Activated CD8-positive, alpha-beta memory T cell treated with anti-CD3 and anti-CD28 coated beads, Interleukin-2, amount 10 ng/mL, durations not matched to agents 7 days and 5 days (primary cell): Measurements from ENCODE around the gene IDS. TPM values are rescaled to one million over a fixed set of nuclear protein-coding genes. Genes with fewer than 3 reads are reported as not detected.
"Not testable (repeated sequence)": the region's sequence is repeated elsewhere in the genome, so short reads cannot be mapped to it uniquely, and the experiment has no call there.

Source experiments
- ATAC-seq: fragments of 150-1000 bp; cut with Tn5 transposase; one replicate; pipeline ENCODE4 v1.10.0; 2021; ENCODE audit warnings: moderate library complexity
- CTCF ChIA-PET: fragments of 350-600 bp; sonication (Branson Sonifier 250); formaldehyde crosslinking; loops from one replicate; lab custom pipeline; 2021; ENCODE audit warnings: antibody characterized with exemption; lab: Charles Lee
- DNase-seq: peaks from one replicate; pipeline ENCODE4 v3.0.0-alpha.2; 2020
- H3K27ac Mint-ChIP-seq: one replicate; pipeline ENCODE4 v1.8.0; 2021; ENCODE audit warnings: mild to moderate bottlenecking, mixed read lengths
- H3K27me3 Mint-ChIP-seq: one replicate; pipeline ENCODE4 v1.8.0; 2021; ENCODE audit warnings: mixed read lengths
- H3K36me3 Mint-ChIP-seq: one replicate; pipeline ENCODE4 v1.8.0; 2021; ENCODE audit warnings: mild to moderate bottlenecking, mixed read lengths
- H3K4me1 Mint-ChIP-seq: one replicate; pipeline ENCODE4 v1.8.0; 2021; ENCODE audit warnings: mixed read lengths
- H3K4me3 Mint-ChIP-seq: one replicate; pipeline ENCODE4 v1.8.0; 2021; ENCODE audit warnings: mild to moderate bottlenecking, moderate library complexity, mixed read lengths
- H3K9me3 Mint-ChIP-seq: one replicate; pipeline ENCODE4 v1.8.0; 2022; ENCODE audit warnings: low read depth, mixed read lengths
- total RNA-seq, 2 experiments: library from RNA; stranded (reverse); gene quantifications; one replicate each; pipeline ENCODE4 v1.2.3, GENCODE V29; 2021

The IDS gene
- total RNA-seq, 2 experiments from 2014 or later: 99.6 to 106 TPM

DNA sequence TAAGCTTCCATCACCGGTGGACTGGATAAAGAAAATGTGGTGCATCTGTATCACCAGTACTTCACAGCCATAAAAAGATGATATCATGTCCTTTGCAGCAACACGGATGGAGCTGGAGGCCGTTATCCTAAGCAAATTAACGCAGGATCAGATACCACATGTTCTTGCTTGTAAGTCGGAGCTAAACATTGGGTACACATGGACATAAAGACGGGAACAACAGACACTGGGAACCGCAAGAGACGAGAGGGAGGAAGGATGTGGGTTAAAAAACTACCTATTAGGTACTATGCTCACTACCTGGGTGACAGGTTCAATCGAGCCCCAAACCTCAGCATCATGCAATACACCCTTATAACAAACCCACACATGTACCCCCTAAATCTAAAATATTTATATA is 16.3 kb upstream of the IDS start:
- Mint-ChIP-seq H3K4me3 (peak overlapping the region; percentile 55), H3K36me3 (peaks cover 7% of the 10 kb centered on the region), H3K9me3 (no peaks in the 10 kb centered on the region), H3K27me3 (no peaks in the 10 kb centered on the region), H3K4me1 (peaks cover 78% of the 10 kb centered on the region), H3K27ac (peak overlapping the region; percentile 88)
- DNase-seq (peak; percentile 48), ATAC-seq (no peak)
- CTCF ChIA-PET: interaction anchor here (0.6 to 3.2 kb wide), 3 partner anchors 9 to 19 kb away, joined by 3 to 29 read pairs (median 3); partner anchors contain the start of gene EOLA1

DNA sequence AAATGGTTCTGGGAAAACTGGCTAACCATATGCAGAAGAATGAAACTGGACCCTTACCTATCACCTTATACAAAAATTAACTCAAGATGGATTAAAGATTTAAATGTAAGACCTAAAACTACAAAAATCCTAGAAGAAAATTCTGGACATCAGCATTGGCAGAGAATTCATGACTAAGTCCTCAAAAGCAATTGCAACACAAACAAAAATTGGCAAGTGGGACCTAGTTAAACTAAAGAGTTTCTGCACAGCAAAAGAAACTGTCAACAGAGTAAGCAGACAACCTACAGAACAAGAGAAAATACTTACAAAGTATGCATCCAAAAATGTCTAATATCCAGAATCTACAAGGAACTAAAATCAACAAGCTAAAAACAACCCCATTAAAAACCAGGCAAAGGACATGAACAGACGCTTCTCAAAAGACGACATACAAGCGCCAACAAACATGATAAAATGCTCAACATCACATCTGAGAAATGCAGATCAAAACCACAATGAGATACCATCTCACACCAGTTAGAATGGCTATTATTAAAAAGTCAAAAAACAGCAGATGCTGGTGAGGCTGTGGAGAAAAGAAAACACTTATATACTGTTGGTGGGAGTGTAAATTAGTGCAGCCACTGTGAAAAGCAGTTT is 15.7 kb upstream of the IDS start:
- peaks cover 78% of the 10 kb centered on the region for H3K4me1 Mint-ChIP-seq
- CTCF ChIA-PET: interaction anchor here (0.9 to 3.2 kb wide), 2 partner anchors 8 to 20 kb away, joined by 3 to 29 read pairs; partner anchors contain the start of gene EOLA1
- H3K4me3 Mint-ChIP-seq: peak overlapping the region; percentile 55
- not testable (repeated sequence) for H3K9me3 Mint-ChIP-seq, ATAC-seq, H3K36me3 Mint-ChIP-seq, DNase-seq, H3K27me3 Mint-ChIP-seq
- H3K27ac Mint-ChIP-seq: peak overlapping the region; percentile 88

DNA sequence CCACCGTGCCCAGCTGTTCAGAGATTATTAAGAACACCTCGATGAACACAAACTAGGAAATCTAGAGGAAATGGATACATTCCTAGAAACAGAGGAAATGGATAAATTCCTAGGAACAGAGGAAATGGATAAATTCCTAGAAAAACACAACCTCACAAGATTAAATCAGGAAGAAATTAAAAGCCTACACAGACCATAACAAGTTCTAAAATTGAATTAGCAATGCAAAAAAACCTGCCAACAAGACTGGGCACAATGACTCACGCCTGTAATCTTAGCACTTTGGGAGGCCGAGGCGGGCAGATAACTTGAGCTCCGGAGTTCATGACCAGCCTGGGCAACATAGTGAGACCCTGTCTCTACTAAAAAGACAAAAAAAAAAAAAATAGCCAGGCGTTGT is 13.1 kb upstream of the IDS start:
- H3K9me3 Mint-ChIP-seq: no peaks in the 10 kb centered on the region
- H3K27ac Mint-ChIP-seq: no peak overlapping the region
- H3K36me3 Mint-ChIP-seq: peaks cover 9% of the 10 kb centered on the region
- H3K4me1 Mint-ChIP-seq: peaks cover 92% of the 10 kb centered on the region
- CTCF ChIA-PET: interaction anchor here (1.3 kb wide), 1 partner anchor 9 kb away, joined by 3 read pairs; no protein-coding TSS in a partner anchor
- H3K4me3 Mint-ChIP-seq: no peak overlapping the region
- no peak for DNase-seq
- ATAC-seq: no peak
- H3K27me3 Mint-ChIP-seq: no peaks in the 10 kb centered on the region

DNA sequence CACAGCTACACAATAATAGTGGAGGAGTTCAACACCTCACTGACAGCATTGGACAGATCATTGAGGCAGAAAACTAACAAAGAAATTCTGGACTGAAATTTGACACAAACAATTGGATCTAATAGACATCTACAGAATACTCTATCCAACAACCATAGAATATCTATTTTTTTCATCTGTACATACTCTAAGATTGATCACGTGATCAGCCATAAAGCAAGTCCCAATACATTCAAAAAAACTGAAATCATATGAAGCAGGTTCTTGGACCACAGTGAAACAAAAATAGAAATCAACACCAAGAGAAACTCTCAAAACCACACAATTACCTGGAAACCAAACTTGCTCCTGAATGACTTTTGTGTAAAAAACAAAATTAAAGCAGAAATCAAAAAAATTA is 12.2 kb upstream of the IDS start:
- CTCF ChIA-PET: no interaction called here
- Mint-ChIP-seq H3K27me3 (no peaks in the 10 kb centered on the region), H3K27ac (no peak overlapping the region), H3K9me3 (no peaks in the 10 kb centered on the region), H3K4me1 (peaks cover 90% of the 10 kb centered on the region), H3K4me3 (no peak overlapping the region), H3K36me3 (peaks cover 9% of the 10 kb centered on the region)
- DNase-seq (no peak), ATAC-seq (no peak)

DNA sequence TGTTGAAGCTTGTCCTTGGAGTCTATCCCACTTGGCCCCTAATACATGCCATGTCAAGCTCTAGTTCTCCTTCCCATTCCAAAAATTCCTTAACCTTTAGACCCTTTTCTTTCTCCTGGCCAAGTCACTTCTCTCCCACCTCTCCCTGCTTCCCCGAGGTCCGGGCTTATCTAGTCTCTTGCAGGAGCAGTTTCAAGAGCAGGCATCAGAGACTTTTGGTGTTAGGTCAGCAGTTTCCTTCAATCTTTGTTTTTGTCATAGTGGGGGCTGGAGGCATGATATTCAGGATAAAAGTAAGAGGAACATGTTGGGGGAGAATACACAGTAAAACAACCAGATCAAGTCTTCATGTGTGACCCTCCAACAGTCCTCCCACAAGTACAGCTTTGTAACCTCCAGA is 11.5 kb upstream of the IDS start:
- no peak for ATAC-seq
- H3K9me3 Mint-ChIP-seq: no peaks in the 10 kb centered on the region
- H3K27me3 Mint-ChIP-seq: no peaks in the 10 kb centered on the region
- peaks cover 9% of the 10 kb centered on the region for H3K36me3 Mint-ChIP-seq
- H3K27ac Mint-ChIP-seq: peak overlapping the region; percentile 74
- CTCF ChIA-PET: interaction anchor here (0.8 to 0.9 kb wide), 2 partner anchors 10 to 12 kb away, joined by 3 read pairs; no protein-coding TSS in a partner anchor
- DNase-seq: no peak
- H3K4me1 Mint-ChIP-seq: peaks cover 87% of the 10 kb centered on the region
- H3K4me3 Mint-ChIP-seq: no peak overlapping the region

DNA sequence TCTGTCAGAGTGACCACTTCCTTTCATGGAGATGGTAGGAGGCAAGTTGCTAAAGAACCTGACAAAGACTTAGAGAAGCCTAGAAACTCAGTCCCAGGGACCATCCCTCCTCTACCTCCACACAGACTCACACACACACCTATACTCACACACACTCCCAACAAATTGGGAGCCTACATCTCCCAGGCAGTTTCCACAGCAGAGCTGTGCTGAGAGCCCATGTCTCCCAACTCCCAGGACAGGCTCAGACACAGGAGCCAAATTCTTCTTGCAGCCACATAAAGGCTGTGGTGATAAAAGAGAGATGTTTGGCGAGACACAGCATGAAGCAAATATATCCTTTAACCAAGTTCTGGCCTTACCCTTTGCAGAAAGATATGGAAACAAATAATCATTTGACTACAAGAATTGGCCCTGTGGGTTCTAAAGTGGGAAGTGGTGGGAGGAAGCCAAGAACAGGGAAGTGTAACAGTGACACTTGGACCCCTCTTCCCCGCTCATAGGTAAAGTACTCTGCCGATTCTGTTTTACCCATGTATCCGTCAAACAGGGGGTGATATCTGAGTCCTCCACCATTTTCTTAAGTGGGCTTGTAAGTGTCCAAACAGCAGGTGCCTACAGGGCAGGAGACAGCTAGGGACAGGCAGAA is 11.0 kb upstream of the IDS start:
- DNase-seq (no peak), ATAC-seq (peak; percentile 26)
- H3K27me3 Mint-ChIP-seq: no peaks in the 10 kb centered on the region
- H3K27ac Mint-ChIP-seq: peak overlapping the region; percentile 74
- CTCF ChIA-PET: interaction anchor here (0.8 to 0.9 kb wide), 2 partner anchors 10 to 13 kb away, joined by 3 read pairs; no protein-coding TSS in a partner anchor
- peaks cover 9% of the 10 kb centered on the region for H3K36me3 Mint-ChIP-seq
- H3K4me3 Mint-ChIP-seq: no peak overlapping the region
- no peaks in the 10 kb centered on the region for H3K9me3 Mint-ChIP-seq
- peaks cover 81% of the 10 kb centered on the region for H3K4me1 Mint-ChIP-seq

DNA sequence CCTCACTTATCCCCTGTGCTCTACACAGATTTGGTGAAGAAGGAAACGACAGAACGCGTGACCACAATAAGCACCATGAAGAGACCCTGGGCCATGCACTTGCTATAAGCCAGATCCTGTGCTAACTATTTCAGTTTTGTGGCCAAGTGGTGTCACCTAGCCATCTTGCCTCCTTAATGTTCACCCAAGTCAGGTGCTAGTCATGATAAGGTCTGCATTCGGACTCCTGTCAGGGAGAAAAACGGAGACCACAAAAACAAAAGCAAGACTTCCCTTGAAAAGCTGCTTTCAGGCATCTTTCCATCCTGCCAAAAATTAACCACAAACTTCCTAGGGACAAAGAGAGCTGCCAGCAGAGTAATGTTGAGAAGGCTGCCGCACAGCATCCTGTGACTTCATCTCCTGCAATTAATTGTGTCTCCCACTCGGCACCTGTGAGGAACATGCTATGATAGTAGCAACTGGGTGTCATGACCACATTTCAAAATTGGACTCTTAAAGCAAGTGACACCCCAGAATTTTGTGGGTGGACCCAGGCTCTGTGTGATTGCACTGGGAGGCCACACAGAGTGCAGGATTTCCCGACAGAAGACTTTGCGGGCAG is 8.8 kb upstream of the IDS start:
- CTCF ChIA-PET: interaction anchor here (1.0 to 3.8 kb wide), 5 partner anchors 8 to 26 kb away, joined by 4 to 33 read pairs (median 20); partner anchors contain the start of genes EOLA1 and IDS
- Mint-ChIP-seq H3K27me3 (no peaks in the 10 kb centered on the region), H3K4me1 (peaks cover 68% of the 10 kb centered on the region), H3K9me3 (no peaks in the 10 kb centered on the region), H3K27ac (peak overlapping the region; percentile 87), H3K4me3 (peak overlapping the region; percentile 41), H3K36me3 (peaks cover 9% of the 10 kb centered on the region)
- DNase-seq (peak; percentile 63), ATAC-seq (peak; percentile 56)

DNA sequence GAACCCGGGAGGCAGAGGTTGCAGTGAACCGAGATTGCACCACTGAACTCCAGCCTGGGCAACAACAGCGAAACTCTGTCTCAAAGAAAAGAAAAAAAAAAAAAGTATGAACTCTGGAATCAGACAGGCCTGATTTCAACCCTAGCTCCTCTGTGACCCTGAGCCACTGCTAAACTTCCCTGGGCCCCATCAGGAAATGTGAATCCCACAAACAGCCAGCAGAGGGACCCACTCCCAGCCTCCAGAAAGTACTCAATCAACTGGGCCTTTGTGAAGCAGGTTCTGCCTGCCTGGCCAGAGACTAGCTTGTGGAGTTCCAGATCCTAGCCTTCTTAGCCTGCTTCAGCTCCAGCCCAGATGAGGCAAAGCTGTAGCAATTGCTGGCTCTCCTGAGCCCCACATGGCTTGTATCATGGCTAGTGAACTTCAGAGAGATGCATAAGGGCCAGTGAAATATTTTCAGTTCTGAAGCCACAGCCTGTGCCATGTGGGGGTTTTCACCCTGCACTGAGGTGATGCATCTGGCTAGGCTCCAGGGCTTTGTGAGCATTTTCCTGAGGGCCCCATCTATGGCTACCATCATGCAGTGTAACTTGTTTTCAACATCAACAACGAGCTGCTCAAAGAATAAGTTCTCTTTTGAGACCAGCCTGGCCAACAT is 7.2 kb upstream of the IDS start:
- H3K4me1 Mint-ChIP-seq: peaks cover 57% of the 10 kb centered on the region
- H3K4me3 Mint-ChIP-seq: no peak overlapping the region

DNA sequence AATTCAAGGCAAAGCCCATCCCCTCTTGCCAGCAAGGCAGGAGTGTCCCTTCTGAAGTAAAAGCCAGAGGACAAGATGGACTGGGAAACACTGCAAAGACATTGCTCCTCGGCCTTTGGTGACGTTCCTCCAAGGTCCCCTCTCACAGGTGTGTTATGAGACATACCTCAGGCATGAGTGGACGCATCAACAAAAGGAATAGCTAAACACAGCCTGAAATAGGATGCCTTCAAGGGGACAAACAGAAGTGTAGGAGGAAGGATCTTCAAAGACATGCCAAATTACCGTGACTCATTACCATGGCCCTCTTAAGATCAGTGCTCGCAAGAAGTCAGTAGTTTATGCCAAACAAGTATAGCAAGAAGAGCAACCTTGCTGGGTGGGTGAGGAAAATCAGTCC is 6.0 kb upstream of the IDS start:
- Mint-ChIP-seq H3K4me1 (peaks cover 45% of the 10 kb centered on the region), H3K36me3 (peaks cover 2% of the 10 kb centered on the region), H3K4me3 (no peak overlapping the region), H3K27me3 (no peaks in the 10 kb centered on the region), H3K27ac (no peak overlapping the region), H3K9me3 (no peaks in the 10 kb centered on the region)
- CTCF ChIA-PET: interaction anchor here (1.1 to 3.8 kb wide), 6 partner anchors 8 to 287 kb away, joined by 3 to 33 read pairs (median 6); partner anchors contain the start of gene EOLA1
- DNase-seq (no peak), ATAC-seq (no peak)

More for the DNA sequence above, 7.2 kb upstream of the IDS start:
- no peaks in the 10 kb centered on the region for H3K27me3 Mint-ChIP-seq
- H3K27ac Mint-ChIP-seq: peak overlapping the region; percentile 85
- CTCF ChIA-PET: interaction anchor here (0.7 to 3.8 kb wide), 7 partner anchors 9 to 440 kb away, joined by 3 to 33 read pairs (median 7); partner anchors contain the start of gene EOLA1
- H3K9me3 Mint-ChIP-seq: no peaks in the 10 kb centered on the region
- peaks cover 6% of the 10 kb centered on the region for H3K36me3 Mint-ChIP-seq
- DNase-seq (peak; percentile 70), ATAC-seq (peak; percentile 65)

DNA sequence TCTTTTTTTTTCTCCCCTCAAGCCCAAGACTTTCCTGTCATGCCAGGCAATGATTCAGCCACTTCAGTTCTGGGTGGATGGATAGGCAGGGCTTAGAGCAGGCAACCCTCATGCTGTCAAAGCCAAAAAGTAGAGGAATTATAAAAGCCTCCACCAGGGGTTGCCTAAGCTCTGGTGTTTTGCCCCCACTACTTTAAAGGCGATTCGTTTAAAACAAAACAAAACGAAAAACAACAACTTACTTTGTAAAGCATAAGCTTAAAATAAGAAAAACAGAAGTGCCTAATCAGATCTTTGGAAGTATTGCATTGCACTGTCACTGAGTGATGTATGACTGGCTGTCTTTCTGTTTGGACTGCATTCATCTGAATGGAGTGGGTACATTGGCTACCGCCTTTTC is 5.3 kb upstream of the IDS start:
- no peak for ATAC-seq
- H3K9me3 Mint-ChIP-seq: no peaks in the 10 kb centered on the region
- no peaks in the 10 kb centered on the region for H3K27me3 Mint-ChIP-seq
- DNase-seq: no peak
- H3K27ac Mint-ChIP-seq: no peak overlapping the region
- H3K4me3 Mint-ChIP-seq: no peak overlapping the region
- no peaks in the 10 kb centered on the region for H3K36me3 Mint-ChIP-seq
- peaks cover 45% of the 10 kb centered on the region for H3K4me1 Mint-ChIP-seq
- CTCF ChIA-PET: interaction anchor here (0.9 to 3.8 kb wide), 5 partner anchors 11 to 30 kb away, joined by 3 to 20 read pairs (median 3); partner anchors contain the start of gene EOLA1

DNA sequence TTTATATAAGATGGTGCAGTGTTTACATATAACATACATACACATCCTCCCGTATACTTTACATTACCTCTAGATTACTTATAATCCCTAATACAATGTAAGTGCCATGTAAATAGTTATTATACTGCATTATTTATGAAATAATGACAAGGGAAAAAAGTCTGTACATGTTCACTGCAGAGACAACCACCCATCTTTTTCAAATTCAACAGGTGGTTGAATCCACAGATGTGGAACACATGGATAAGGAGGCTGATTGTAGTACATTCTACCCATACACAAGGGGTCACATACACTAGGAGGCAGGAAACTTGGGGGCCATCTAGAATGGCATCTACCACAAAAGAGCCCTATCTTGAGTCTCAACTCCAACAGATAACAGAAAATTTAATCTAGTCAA is 3.4 kb upstream of the IDS start:
- no peak for ATAC-seq
- H3K4me1 Mint-ChIP-seq: peaks cover 29% of the 10 kb centered on the region
- CTCF ChIA-PET: no interaction called here
- no peak overlapping the region for H3K4me3 Mint-ChIP-seq
- peaks cover 3% of the 10 kb centered on the region for H3K36me3 Mint-ChIP-seq
- no peaks in the 10 kb centered on the region for H3K27me3 Mint-ChIP-seq
- H3K27ac Mint-ChIP-seq: no peak overlapping the region
- no peak for DNase-seq
- no peaks in the 10 kb centered on the region for H3K9me3 Mint-ChIP-seq

DNA sequence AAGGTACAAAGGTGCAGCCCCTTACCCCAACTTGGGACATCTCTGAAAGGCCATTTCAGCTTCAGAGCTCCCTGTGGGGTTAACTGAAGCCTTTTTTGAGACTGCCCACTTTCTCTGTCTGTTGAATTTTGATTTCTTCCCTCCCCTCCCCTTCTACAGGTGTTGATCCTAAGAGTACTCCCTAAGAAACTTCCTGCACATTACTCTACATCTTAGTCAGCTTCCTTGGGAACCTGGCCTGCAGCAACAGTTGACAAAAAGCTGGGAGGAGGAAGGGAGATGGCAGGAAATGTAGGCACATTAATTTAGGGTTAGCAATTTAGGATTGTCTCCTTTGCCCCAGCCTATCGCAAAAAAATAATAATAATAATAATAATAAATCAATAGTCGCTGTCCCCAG is 1.2 kb upstream of the IDS start:
- Mint-ChIP-seq H3K4me3 (no peak overlapping the region), H3K27me3 (no peaks in the 10 kb centered on the region), H3K27ac (no peak overlapping the region), H3K4me1 (peaks cover 32% of the 10 kb centered on the region), H3K36me3 (peaks cover 14% of the 10 kb centered on the region), H3K9me3 (no peaks in the 10 kb centered on the region)
- DNase-seq (no peak), ATAC-seq (no peak)
- CTCF ChIA-PET: no interaction called here

DNA sequence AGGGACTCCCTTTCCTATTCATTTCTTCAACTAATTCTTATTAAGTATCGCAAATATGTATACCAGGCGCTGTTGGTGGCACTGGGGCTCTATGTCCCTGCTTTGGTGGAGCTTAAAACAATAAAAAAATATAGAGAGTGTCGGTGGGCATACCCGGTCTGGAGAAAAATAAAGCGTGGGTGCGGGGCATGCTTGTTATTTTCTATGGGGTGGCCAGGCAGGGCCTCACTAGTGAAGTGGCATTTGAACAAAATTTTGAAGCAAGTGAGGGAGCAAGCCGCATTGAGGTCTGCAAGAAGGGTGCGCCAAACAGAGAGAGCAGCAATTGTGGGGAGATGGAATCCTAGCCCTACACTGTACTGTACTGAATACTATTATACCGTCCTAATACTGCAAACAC is 565 bp upstream of the IDS start:
- Mint-ChIP-seq H3K36me3 (peaks cover 19% of the 10 kb centered on the region), H3K4me1 (peaks cover 37% of the 10 kb centered on the region), H3K4me3 (peak overlapping the region; percentile 100), H3K27ac (peak overlapping the region; percentile 99), H3K27me3 (no peaks in the 10 kb centered on the region), H3K9me3 (no peaks in the 10 kb centered on the region)
- CTCF ChIA-PET: interaction anchor here (1.3 to 3.1 kb wide), 4 partner anchors 19 to 35 kb away, joined by 3 to 11 read pairs (median 5); partner anchors contain the start of gene EOLA1
- no peak for DNase-seq
- no peak for ATAC-seq
